GM12892 (cell line): ENCODE results near the gene OR10AG1.

Source experiments
- POLR2A ChIP-seq: IDR thresholded peaks from 2 replicates; pipeline ENCODE4 v1.6.1; 2011; ENCODE audit warnings: low read depth, low read length, control low read depth
- POLR2AphosphoS5 ChIP-seq: IDR thresholded peaks from 2 replicates; pipeline ENCODE4 v1.6.1; 2011; ENCODE audit warnings: low read depth, low read length, control low read depth
- TAF1 ChIP-seq: IDR thresholded peaks from 2 replicates; pipeline ENCODE4 v1.6.1; 2011; ENCODE audit warnings: low read depth, mild to moderate bottlenecking, control low read depth, low read length, borderline replicate concordance

- no peak for TF ChIP-seq TAF1
- no peak for TF ChIP-seq POLR2A
- TF ChIP-seq POLR2AphosphoS5, result no peak
Observed at GRCh38 chr11:56013805-56014204, 44.1 kb upstream of the OR10AG1 start.
